ENCODE results near the gene SYNC.

Gene SYNC

DNA sequence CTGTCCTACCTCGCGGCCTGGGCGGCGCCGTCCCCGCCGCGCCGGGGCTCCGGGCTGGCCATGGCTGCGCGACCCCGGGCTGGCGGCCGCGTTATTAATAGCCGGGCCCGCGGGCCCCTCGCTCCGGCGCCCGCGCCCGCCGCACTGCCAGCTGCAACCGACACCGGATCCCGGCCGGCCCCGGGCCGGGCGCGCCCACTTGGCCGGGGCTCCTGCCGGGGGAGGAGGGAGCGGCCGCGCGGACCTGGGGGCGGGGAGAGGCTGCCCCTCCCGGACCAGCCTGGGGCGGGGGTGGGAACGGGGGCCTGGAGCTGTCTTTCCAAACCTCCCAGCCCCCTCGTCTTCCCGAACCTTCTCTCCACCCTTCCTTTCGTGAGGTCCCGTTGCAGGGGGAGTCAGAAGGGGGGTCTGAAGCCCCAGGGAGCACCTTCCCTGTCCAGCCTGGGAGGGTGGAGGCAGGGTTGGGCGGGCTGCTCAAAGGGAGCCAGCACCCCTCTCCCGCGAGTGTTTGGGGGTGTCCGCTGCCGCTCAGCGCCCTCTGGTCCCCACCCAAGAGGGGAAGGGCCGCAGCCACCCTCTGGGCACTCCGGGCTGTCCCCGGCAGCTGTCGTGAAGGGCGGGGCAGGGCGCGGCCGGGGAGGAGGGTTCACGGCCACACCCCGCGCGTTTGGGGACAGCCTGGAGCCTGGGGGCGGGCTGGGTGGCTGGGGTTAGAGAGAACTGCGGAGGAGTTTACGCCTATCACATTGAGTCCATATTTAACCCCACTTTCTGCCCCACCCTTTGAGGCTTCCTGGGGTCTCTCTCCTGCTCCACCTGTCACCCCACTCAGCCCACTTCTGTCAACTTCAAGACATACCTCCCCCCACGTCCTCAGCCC is at the start of gene SYNC:
Gene SYNC (minus strand): TSS at position 172 of the 880 bp plus-strand sequence. CDS start 110 bp downstream, at position 62.
- peak; percentile 94 for DNase-seq

DNA sequence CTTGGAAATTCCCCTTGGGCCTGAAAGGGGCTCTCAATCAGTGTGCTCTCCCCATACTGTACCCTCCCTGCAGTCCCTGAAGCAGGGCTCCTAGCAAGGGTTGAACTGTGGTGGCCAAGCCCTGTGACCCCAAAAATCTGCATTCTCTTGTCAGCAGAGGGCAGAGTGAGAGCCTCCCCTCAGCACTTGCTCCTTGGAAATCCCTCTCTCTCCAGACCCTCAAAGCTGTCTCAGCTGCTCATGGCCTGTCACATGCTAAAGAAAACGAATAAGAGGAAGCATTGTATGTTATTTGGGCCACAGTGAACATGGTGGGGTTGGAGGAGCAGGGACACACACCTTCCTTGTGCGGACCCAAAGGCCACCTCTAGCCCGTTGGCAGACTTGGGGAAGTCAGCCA is 47.2 kb upstream of the SYNC start:
- no peak for DNase-seq

- DNase-seq, result no peak
Observed at GRCh38 chr1:32749332-32749731, 46.8 kb upstream of the SYNC start.

DNA sequence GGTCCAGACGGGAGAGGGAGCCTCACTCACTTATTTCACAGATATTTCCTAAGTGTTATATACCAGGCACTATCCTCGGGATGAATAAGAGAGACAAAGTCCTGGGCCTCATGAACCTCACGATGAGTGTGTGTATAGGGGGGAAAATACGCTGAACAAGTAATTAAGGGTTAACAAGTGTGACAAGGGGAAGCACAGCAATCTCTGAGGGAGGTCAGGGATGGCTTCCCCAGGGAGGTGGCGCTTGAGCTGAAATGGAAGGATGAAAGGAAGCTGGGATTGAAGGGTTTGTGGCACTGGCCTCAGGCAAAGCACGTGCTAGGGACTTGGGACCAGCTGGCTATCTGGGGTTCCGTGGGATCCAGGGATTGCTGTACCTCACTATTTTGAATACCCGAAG is 46.4 kb upstream of the SYNC start:
- no peak for DNase-seq

- no peak for DNase-seq
Observed at GRCh38 chr1:32748348-32748747, 45.8 kb upstream of the SYNC start.

DNA sequence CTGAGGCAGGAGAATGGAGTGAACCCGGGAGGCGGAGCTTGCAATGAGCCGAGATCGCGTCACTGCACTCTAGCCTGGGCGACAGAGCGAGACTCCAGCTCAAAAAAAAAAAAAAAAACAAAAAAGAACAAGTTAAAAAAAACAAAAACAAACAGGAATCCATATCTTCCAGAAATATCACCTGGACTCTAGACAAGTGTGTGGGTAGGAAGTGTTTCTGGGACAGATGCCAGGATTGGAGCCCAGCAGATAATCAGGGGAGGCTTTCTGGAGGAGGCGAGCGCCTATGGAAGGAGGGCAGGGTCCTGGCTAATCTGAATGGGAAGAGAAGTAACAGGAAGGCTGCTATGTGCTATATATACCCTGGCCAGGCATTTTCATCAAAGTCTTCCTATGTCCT is 43.6 kb upstream of the SYNC start:
- no peak for DNase-seq

GRCh38 chr1:32744071-32744425 is 41.5 kb upstream of the SYNC start:
- no peak for DNase-seq

- no peak for DNase-seq
Observed at GRCh38 chr1:32743380-32744070, 41.0 kb upstream of the SYNC start.

- no peak for DNase-seq
Observed at GRCh38 chr1:32742956-32743355, 40.4 kb upstream of the SYNC start.

- DNase-seq, result no peak
Observed at GRCh38 chr1:32742199-32742947, 39.8 kb upstream of the SYNC start.

- DNase-seq, result no peak
Observed at GRCh38 chr1:32741413-32742198, 39.0 kb upstream of the SYNC start.

DNA sequence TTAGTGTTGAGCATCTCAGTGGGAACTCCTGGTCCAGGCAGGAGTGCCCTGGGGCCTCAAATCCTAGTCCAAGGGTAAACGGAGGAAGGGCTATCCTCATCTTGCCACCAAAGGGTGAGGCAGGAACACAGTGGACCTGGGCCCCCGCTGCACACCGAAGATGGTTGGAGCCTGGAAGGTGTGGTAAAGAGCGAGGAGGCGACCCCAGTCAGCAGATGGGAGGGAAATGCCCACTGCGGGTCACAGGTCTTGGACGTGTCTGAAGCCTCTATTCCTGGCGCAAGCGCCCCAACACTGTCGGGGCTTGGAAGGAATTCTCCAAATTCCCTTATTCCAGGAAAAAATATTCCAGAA is 38.5 kb upstream of the SYNC start:
- DNase-seq, result no peak

GRCh38 chr1:32736812-32737791 is 34.5 kb upstream of the SYNC start:
- DNase-seq, result no peak

DNA sequence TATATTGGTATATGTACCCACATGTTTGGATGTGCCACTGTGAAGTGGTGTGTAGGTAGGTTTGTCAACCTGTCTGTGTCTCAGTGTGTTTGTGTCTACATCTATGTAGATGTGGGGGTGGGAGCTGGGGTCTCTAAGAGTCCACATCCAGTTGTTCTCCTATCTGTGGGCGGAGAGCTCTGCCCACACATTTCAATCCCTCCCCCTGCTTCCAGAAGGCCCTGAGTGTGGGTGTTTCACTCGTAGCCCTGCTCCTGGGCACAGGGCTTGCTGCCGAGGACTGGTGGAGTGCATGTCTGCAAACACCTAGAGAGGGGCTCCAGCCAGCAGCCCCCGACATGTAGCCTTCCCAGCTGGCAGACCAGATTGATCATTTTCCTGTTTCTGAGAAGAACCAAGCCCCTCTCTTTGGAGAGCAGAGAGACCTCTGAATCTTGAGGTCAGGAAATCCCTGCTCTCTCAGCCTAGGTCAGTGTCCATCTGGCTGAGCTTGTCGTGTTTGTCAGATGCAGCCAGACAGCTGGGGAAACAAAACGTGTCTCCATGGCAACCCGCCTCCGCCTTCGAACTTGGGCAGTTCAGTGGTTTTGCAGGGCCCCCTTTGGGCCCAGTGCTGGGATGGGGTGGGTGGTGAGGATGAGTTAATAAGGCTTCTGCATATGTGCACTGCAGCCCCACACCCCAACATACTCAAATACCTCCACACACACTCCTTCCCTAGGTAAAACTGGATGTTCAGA is 31.2 kb upstream of the SYNC start:
- no peak for DNase-seq

- DNase-seq, result no peak
Observed at GRCh38 chr1:32729254-32730046, 26.9 kb upstream of the SYNC start.

DNA sequence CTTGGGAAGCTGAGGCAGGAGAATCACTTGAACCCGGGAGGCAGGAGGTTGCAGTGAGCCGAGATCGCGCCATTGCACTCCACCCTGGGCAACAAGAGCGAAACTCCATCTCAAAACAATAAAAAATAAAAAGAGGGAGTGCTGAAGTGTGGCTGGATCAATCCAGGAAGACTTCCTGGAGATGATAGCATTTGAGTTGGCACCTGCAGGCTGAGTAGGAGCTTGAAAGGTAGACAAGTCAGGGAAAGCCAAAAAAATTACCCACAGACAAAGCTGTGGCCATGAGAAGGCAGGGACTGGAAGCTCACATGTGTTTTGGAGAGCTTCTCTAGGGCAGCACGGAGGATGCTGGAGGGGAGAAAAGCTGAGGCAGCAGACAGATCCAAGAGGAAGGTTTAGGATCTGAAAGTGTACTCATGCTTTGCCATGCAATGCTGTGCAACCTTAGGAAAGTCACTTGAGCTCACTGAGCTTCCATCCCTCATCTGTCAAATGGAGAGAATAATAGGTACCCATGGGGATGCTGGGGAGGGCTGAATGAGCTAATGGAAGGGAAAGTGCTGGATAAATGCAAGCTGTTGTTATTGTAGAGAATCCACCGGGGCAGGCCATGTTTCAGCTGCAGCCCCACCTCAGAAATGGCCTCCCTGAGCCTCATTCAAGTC is 26.0 kb upstream of the SYNC start:
- no peak for DNase-seq

GRCh38 chr1:32727876-32728275 is 25.3 kb upstream of the SYNC start:
- DNase-seq, result no peak

DNA sequence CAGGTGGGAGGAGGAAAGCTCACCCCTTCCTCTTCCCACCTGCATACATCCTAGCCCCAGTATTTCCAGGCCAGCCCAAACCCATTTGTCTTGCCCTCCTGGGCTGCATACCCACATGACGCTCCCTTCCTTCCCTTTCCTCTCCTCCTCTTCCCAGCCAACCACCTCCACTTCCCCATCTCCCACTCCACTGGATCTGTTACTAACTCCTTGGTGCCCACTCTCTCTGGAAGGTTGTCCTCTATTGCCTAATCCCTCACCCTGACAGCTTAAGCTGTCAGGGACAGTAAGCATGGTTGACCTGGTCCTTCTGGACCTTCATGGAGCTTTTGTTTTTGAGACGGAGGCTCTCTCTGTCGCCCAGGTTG is 23.0 kb upstream of the SYNC start:
- DNase-seq, result no peak

Measured in fibroblast of skin of right quadriceps (primary cell).